Osteocyte (in vitro differentiated cells): Measurements from ENCODE around the gene ATP6V1B1. TPM values are rescaled to one million over a fixed set of nuclear protein-coding genes. Genes with fewer than 3 reads are reported as not detected.

Source experiments
- DNase-seq: peaks from one replicate; pipeline ENCODE4 v3.0.0; 2021; ENCODE audit warnings: mixed read lengths; ENCODE audit not compliant: unreplicated experiment; ENCODE audit errors: extremely low spot score
- H3K27ac Mint-ChIP-seq: one replicate; pipeline ENCODE4 v1.8.0; 2021; ENCODE audit warnings: mild to moderate bottlenecking, mixed read lengths; ENCODE audit not compliant: unreplicated experiment
- H3K27me3 Mint-ChIP-seq: one replicate; pipeline ENCODE4 v1.8.0; 2021; ENCODE audit warnings: mixed read lengths; ENCODE audit not compliant: unreplicated experiment
- H3K36me3 Mint-ChIP-seq: one replicate; pipeline ENCODE4 v1.8.0; 2021; ENCODE audit warnings: mixed read lengths; ENCODE audit not compliant: unreplicated experiment
- H3K4me1 Mint-ChIP-seq: one replicate; pipeline ENCODE4 v1.8.0; 2021; ENCODE audit warnings: mixed read lengths; ENCODE audit not compliant: unreplicated experiment
- H3K4me3 Mint-ChIP-seq: one replicate; pipeline ENCODE4 v1.8.0; 2021; ENCODE audit warnings: mild to moderate bottlenecking, moderate library complexity, mixed read lengths; ENCODE audit not compliant: unreplicated experiment
- H3K9me3 Mint-ChIP-seq: one replicate; pipeline ENCODE4 v1.8.0; 2021; ENCODE audit warnings: mixed read lengths; ENCODE audit not compliant: unreplicated experiment
- CTCF ChIP-seq: fragments of 200-600 bp; sonication (generic); IDR thresholded peaks from 2 replicates; pipeline ENCODE4 v1.5.0; 2021; ENCODE audit warnings: antibody characterized with exemption, mild to moderate bottlenecking, moderate library complexity
- total RNA-seq: library from RNA; stranded (reverse); gene quantifications from 2 replicates; pipeline ENCODE4 v1.2.1, GENCODE V29; 2021

The ATP6V1B1 gene
- total RNA-seq, 1 donor from 2014 or later: 6.3 TPM

GRCh38 chr2:70897203-70897976, 38.3 kb upstream of the ATP6V1B1 start:
- no peaks in the 10 kb centered on the region for H3K9me3 Mint-ChIP-seq
- no peak for TF ChIP-seq CTCF
- H3K27me3 Mint-ChIP-seq: peaks cover 68% of the 10 kb centered on the region
- H3K27ac Mint-ChIP-seq: no peak overlapping the region
- peaks cover 3% of the 10 kb centered on the region for H3K36me3 Mint-ChIP-seq
- peaks cover 13% of the 10 kb centered on the region for H3K4me1 Mint-ChIP-seq
- H3K4me3 Mint-ChIP-seq: no peak overlapping the region
- no peak for DNase-seq

- no peak overlapping the region for H3K4me3 Mint-ChIP-seq
These were observed 37.8 kb upstream of the ATP6V1B1 start for GRCh38 chr2:70897977-70898226.

GRCh38 chr2:70898363-70899240, 37.1 kb upstream of the ATP6V1B1 start:
- DNase-seq: no peak
- peaks cover 56% of the 10 kb centered on the region for H3K27me3 Mint-ChIP-seq
- H3K4me3 Mint-ChIP-seq: no peak overlapping the region
- H3K9me3 Mint-ChIP-seq: no peaks in the 10 kb centered on the region
- TF ChIP-seq CTCF: no peak
- peaks cover 3% of the 10 kb centered on the region for H3K36me3 Mint-ChIP-seq
- no peak overlapping the region for H3K27ac Mint-ChIP-seq
- peaks cover 19% of the 10 kb centered on the region for H3K4me1 Mint-ChIP-seq

More at GRCh38 chr2:70897977-70898226, 37.8 kb upstream of the ATP6V1B1 start:
- no peaks in the 10 kb centered on the region for H3K9me3 Mint-ChIP-seq
- peaks cover 18% of the 10 kb centered on the region for H3K4me1 Mint-ChIP-seq
- no peak overlapping the region for H3K27ac Mint-ChIP-seq
- no peak for DNase-seq
- H3K36me3 Mint-ChIP-seq: peaks cover 3% of the 10 kb centered on the region
- peaks cover 63% of the 10 kb centered on the region for H3K27me3 Mint-ChIP-seq
- no peak for TF ChIP-seq CTCF

GRCh38 chr2:70901227-70902066, 34.3 kb upstream of the ATP6V1B1 start:
- DNase-seq: no peak
- TF ChIP-seq CTCF: no peak
- H3K27ac Mint-ChIP-seq: peak overlapping the region; percentile 96
- peak overlapping the region; percentile 96 for H3K4me3 Mint-ChIP-seq
- H3K9me3 Mint-ChIP-seq: no peaks in the 10 kb centered on the region
- H3K27me3 Mint-ChIP-seq: peaks cover 35% of the 10 kb centered on the region
- H3K36me3 Mint-ChIP-seq: peaks cover 3% of the 10 kb centered on the region
- H3K4me1 Mint-ChIP-seq: peaks cover 19% of the 10 kb centered on the region
